ENCODE results near the gene ADGRD2. TPM values are rescaled to one million over a fixed set of nuclear protein-coding genes. Genes with fewer than 3 reads are reported as not detected.

ADGRD2 gene
- total and polyA plus RNA-seq, 3 donors from 2014 or later, result 0.31 to 1.5 (median 0.74) TPM

GRCh38 chr9:124491049-124491975 is 41.1 kb downstream of the ADGRD2 start:
- Histone ChIP-seq H3K9me3 (no peaks in the 10 kb centered on the region), H3K4me3 (no peak overlapping the region), H3K36me3 (ENCODE audit: low read depth, missing control alignments) (no peaks in the 10 kb centered on the region), H3K4me1 (peaks cover 9% of the 10 kb centered on the region), H3K27ac (no peak overlapping the region), H3K27me3 (no peaks in the 10 kb centered on the region)
- TF ChIP-seq POLR2A (IDR thresholded peaks at IDR 0.05), result no peak
- TF ChIP-seq CTCF (IDR thresholded peaks at IDR 0.05), result no peak
- intact Hi-C loops (cut with DNase I; ENCODE audit: low total_unique reads), result no loop called here
- 77 to 86% methylated on average over 13 to 32 of the region's 32 CpGs for WGBS, 2 donors
- no peak for DNase-seq

- peaks cover 9% of the 10 kb centered on the region for H3K4me1 ChIP-seq
- no peak for DNase-seq
- H3K9me3 ChIP-seq, result no peaks in the 10 kb centered on the region
- no peak overlapping the region for H3K4me3 ChIP-seq
- H3K27me3 ChIP-seq, result no peaks in the 10 kb centered on the region
- WGBS, 2 donors, result 80 to 83% methylated on average over 1 to 19 of the region's 19 CpGs
- no peak overlapping the region for H3K27ac ChIP-seq
- no peak for TF ChIP-seq POLR2A (IDR thresholded peaks at IDR 0.05)
- no peak for TF ChIP-seq CTCF (IDR thresholded peaks at IDR 0.05)
- intact Hi-C loops (cut with DNase I; ENCODE audit: low total_unique reads), result no loop called here
- H3K36me3 ChIP-seq (ENCODE audit: low read depth, missing control alignments), result no peaks in the 10 kb centered on the region
Measured at GRCh38 chr9:124492818-124493217, 42.6 kb downstream of the ADGRD2 start.

GRCh38 chr9:124493218-124493617 is 43.0 kb downstream of the ADGRD2 start:
- intact Hi-C loops (cut with DNase I; ENCODE audit: low total_unique reads), result no loop called here
- H3K36me3 ChIP-seq (ENCODE audit: low read depth, missing control alignments), result no peaks in the 10 kb centered on the region
- H3K27me3 ChIP-seq, result no peaks in the 10 kb centered on the region
- TF ChIP-seq POLR2A (IDR thresholded peaks at IDR 0.05) (no peak), CTCF (IDR thresholded peaks at IDR 0.05) (no peak)
- no peak overlapping the region for H3K4me3 ChIP-seq
- 92 to 96% methylated on average over 4 of the region's 4 CpGs for WGBS, 2 donors
- no peaks in the 10 kb centered on the region for H3K9me3 ChIP-seq
- no peak for DNase-seq
- peaks cover 9% of the 10 kb centered on the region for H3K4me1 ChIP-seq
- H3K27ac ChIP-seq, result no peak overlapping the region

- Histone ChIP-seq H3K4me3 (no peak overlapping the region), H3K27me3 (no peaks in the 10 kb centered on the region), H3K27ac (no peak overlapping the region), H3K9me3 (no peaks in the 10 kb centered on the region), H3K4me1 (peaks cover 9% of the 10 kb centered on the region), H3K36me3 (ENCODE audit: low read depth, missing control alignments) (no peaks in the 10 kb centered on the region)
- TF ChIP-seq POLR2A (IDR thresholded peaks at IDR 0.05) (no peak), CTCF (IDR thresholded peaks at IDR 0.05) (no peak)
- DNase-seq, result no peak
- intact Hi-C loops (cut with DNase I; ENCODE audit: low total_unique reads), result no loop called here
- WGBS, 2 donors, result 53 to 88% methylated on average over 6 to 18 of the region's 18 CpGs
Measured at GRCh38 chr9:124493794-124494479, 43.7 kb downstream of the ADGRD2 start.

Measured in testis (tissue), 3 donors.